Naive thymus-derived CD4-positive, alpha-beta T cell (primary cell): ENCODE data around the gene ENTPD1. TPM values are rescaled to one million over a fixed set of nuclear protein-coding genes. Genes with fewer than 3 reads are reported as not detected.
"Not testable (repeated sequence)": the region's sequence is repeated elsewhere in the genome, so short reads cannot be mapped to it uniquely, and the experiment has no call there.

Experiments used
- ATAC-seq: fragments of 150-1000 bp; cut with Tn5 transposase; 2 replicates; pipeline ENCODE4 v1.10.0; 2021; ENCODE audit warnings: mild to moderate bottlenecking, moderate library complexity
- CTCF ChIA-PET: fragments of 350-600 bp; sonication (Branson Sonifier 250); formaldehyde crosslinking; loops from one replicate; lab custom pipeline; 2021; ENCODE audit warnings: antibody characterized with exemption; lab: Charles Lee
- POLR2A ChIA-PET: fragments of 350-600 bp; sonication (Branson Sonifier 250); formaldehyde crosslinking; loops from one replicate; lab custom pipeline; 2021; ENCODE audit warnings: antibody characterized with exemption, inconsistent platforms; lab: Charles Lee
- DNase-seq, 9 donors: peaks; one replicate each; pipeline versions ENCODE4 v3.0.0 to v3.0.0-alpha.2; 2020 to 2022; ENCODE audit warnings: mixed read lengths in 1 of 9
- H3K27ac ChIP-seq: one replicate; pipeline ENCODE4 v1.7.0; 2013; ENCODE audit warnings: mild to moderate bottlenecking, low read depth, low read length, moderate library complexity
- H3K27me3 ChIP-seq, 2 donors: one replicate each; pipeline ENCODE4 v1.7.0; 2013; ENCODE audit warnings: low read length in 2 of 2, mild to moderate bottlenecking in 2 of 2, moderate library complexity in 2 of 2; ENCODE audit not compliant: control insufficient read depth in 2 of 2, insufficient read depth in 2 of 2
- H3K36me3 ChIP-seq, 3 experiments: 1 replicate in 2 of 3; 2 replicates in 1 of 3; pipeline ENCODE4 v1.7.0; 2013; ENCODE audit warnings: low read length in 3 of 3, mild to moderate bottlenecking in 3 of 3, moderate library complexity in 1 of 3; ENCODE audit not compliant: insufficient read depth in 3 of 3, control insufficient read depth in 2 of 3
- H3K4me1 ChIP-seq, 2 donors: one replicate each; pipeline ENCODE4 v1.7.0; 2013; ENCODE audit warnings: low read length in 2 of 2, mild to moderate bottlenecking in 2 of 2, moderate library complexity in 1 of 2; ENCODE audit not compliant: control insufficient read depth in 2 of 2, insufficient read depth in 2 of 2
- H3K4me3 ChIP-seq: 2 replicates; pipeline ENCODE4 v1.7.0; 2013; ENCODE audit warnings: mild to moderate bottlenecking, low read length
- H3K9me3 ChIP-seq, 3 experiments: 1 replicate in 2 of 3; 2 replicates in 1 of 3; pipeline ENCODE4 v1.7.0; 2013; ENCODE audit warnings: low read length in 3 of 3; ENCODE audit not compliant: control insufficient read depth in 2 of 3
- H3K27ac Mint-ChIP-seq, 9 donors: one replicate each; pipeline ENCODE4 v1.8.0; 2020 to 2022; ENCODE audit warnings: mixed read lengths in 9 of 9, mild to moderate bottlenecking in 8 of 9, moderate library complexity in 5 of 9, inconsistent platforms in 2 of 9
- H3K27me3 Mint-ChIP-seq, 5 donors: one replicate each; pipeline ENCODE4 v1.8.0; 2021 to 2022; ENCODE audit warnings: mixed read lengths in 5 of 5, mild to moderate bottlenecking in 1 of 5
- H3K36me3 Mint-ChIP-seq, 5 donors: one replicate each; pipeline ENCODE4 v1.8.0; 2020 to 2022; ENCODE audit warnings: mixed read lengths in 5 of 5, mild to moderate bottlenecking in 3 of 5, inconsistent platforms in 1 of 5
- H3K4me1 Mint-ChIP-seq, 7 donors: one replicate each; pipeline ENCODE4 v1.8.0; 2020 to 2022; ENCODE audit warnings: mixed read lengths in 7 of 7, mild to moderate bottlenecking in 3 of 7, inconsistent platforms in 1 of 7
- H3K4me3 Mint-ChIP-seq, 10 donors: one replicate each; pipeline ENCODE4 v1.8.0; 2020 to 2022; ENCODE audit warnings: mild to moderate bottlenecking in 10 of 10, mixed read lengths in 10 of 10, moderate library complexity in 6 of 10, inconsistent platforms in 2 of 10
- H3K9me3 Mint-ChIP-seq, 11 donors: one replicate each; pipeline ENCODE4 v1.8.0; 2020 to 2022; ENCODE audit warnings: mixed read lengths in 11 of 11, mild to moderate bottlenecking in 4 of 11, inconsistent platforms in 1 of 11, moderate library complexity in 1 of 11
- intact Hi-C, 2 donors: fragments of 100-400 bp; cut with micrococcal nuclease; formaldehyde crosslinking; loops; one replicate each; pipeline ENCODE4 v1.15.1; 2023
- polyA plus RNA-seq, 2 donors: library from polyadenylated mRNA; unstranded; fragments of 300-500 nt; fragmentation: Illumina TruSeq; gene quantifications; one replicate each; pipeline ENCODE4 v1.2.3, GENCODE V29; 2021
- total RNA-seq, 6 experiments: library from RNA in 5 of 6; stranded (reverse) in 5 of 6; gene quantifications; 1 replicate in 5 of 6; 2 replicates in 1 of 6; pipeline ENCODE4 v1.2.3 and lab custom pipeline; 2021 to 2026

The ENTPD1 gene
- total and polyA plus RNA-seq, 7 experiments from 2014 or later, result 0.21 to 28.2 (median 1.2) TPM

DNA sequence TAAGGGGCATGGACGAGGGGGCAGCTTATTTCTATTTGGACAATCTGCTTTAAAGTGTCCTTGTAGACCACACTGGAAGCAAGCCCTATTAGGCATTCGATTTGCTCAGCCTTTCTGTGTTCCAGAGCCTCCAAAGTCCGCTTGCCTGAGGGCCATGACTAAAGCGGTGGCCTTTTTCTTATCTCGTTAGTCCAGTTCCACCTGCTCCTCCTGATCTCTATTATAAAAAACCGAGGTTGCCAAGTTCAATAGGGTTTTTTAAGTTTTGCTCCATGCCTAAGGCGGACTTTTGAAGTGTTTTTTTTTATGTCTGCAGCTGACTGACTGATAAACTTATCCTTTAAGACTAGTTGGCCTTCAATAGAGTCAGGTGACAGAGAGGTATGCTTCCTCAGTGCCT lies 35.2 kb upstream of the ENTPD1 start:
- H3K9me3 ChIP-seq, H3K4me3 ChIP-seq, POLR2A ChIA-PET, CTCF ChIA-PET, H3K4me3 Mint-ChIP-seq, intact Hi-C loops, H3K36me3 Mint-ChIP-seq, DNase-seq, H3K27me3 ChIP-seq, H3K36me3 ChIP-seq, H3K27ac Mint-ChIP-seq, H3K27ac ChIP-seq, H3K4me1 ChIP-seq, ATAC-seq, H3K4me1 Mint-ChIP-seq: not testable (repeated sequence)
- peaks cover 0 to 16% (median 3%) of the 10 kb centered on the region in 11 donors for H3K9me3 Mint-ChIP-seq
- H3K27me3 Mint-ChIP-seq, result peaks cover 7 to 24% (median 11%) of the 10 kb centered on the region in 5 donors

DNA sequence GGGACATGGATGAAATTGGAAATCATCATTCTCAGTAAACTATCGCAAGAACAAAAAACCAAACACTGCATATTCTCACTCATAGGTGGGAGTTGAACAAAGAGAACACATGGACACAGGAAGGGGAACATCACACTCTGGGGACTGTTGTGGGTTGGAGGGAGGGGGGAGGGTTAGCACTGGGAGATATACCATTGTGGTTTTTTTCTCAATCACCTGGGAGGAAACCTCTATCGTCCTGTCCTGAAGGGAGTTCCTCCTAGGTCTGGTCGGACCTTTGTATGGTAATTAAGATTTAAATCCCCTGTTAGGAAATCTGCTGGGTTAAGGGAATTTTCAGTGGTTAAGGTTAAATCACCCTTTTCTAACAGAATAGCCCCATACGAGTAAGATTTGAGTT lies 33.5 kb upstream of the ENTPD1 start:
- CTCF ChIA-PET, H3K27me3 ChIP-seq, H3K36me3 Mint-ChIP-seq, H3K4me1 ChIP-seq, H3K27ac ChIP-seq, H3K4me1 Mint-ChIP-seq, H3K9me3 ChIP-seq, H3K4me3 ChIP-seq, ATAC-seq, H3K36me3 ChIP-seq, H3K4me3 Mint-ChIP-seq, POLR2A ChIA-PET, intact Hi-C loops, DNase-seq, H3K27ac Mint-ChIP-seq: not testable (repeated sequence)
- peaks cover 7 to 24% (median 11%) of the 10 kb centered on the region in 5 donors for H3K27me3 Mint-ChIP-seq
- peaks cover 0 to 16% (median 3%) of the 10 kb centered on the region in 11 donors for H3K9me3 Mint-ChIP-seq

DNA sequence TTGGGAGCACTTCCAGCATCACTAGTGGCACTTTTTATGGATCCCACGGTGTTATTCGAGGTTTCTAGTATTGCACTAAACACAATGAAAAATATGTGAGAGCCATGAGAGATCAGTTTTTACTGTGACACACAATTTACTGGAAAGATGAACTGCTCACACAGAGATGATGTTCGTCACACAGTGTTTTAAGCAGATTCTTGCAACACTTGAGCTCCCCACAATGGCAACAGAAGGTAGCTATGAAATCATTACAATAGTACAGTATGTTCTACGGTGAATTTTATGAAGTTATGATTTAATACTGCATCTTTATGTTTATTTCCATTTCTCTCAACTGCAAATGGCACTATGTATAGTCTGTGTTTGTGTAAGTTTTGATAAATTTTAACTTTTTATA lies 27.4 kb upstream of the ENTPD1 start:
- H3K4me3 ChIP-seq, result no peak overlapping the region
- DNase-seq (no peak), ATAC-seq (no peak)
- Mint-ChIP-seq H3K9me3 (peaks cover 0 to 35% (median 16%) of the 10 kb centered on the region in 11 donors), H3K36me3 (peaks cover 0 to 16% (median 0%) of the 10 kb centered on the region in 5 donors), H3K27ac (no peak overlapping the region), H3K27me3 (peaks cover 14 to 28% (median 19%) of the 10 kb centered on the region in 5 donors), H3K4me1 (no peaks in the 10 kb centered on the region), H3K4me3 (no peak overlapping the region)
- intact Hi-C loops, result no loop called here
- no peaks in the 10 kb centered on the region for H3K27me3 ChIP-seq
- peaks cover 0 to 1% (median 0%) of the 10 kb centered on the region in 3 experiments for H3K9me3 ChIP-seq
- no peaks in the 10 kb centered on the region for H3K4me1 ChIP-seq
- POLR2A ChIA-PET, result no interaction called here
- H3K27ac ChIP-seq, result no peak overlapping the region
- H3K36me3 ChIP-seq, result no peaks in the 10 kb centered on the region
- CTCF ChIA-PET, result interaction anchor here (0.6 kb wide), 1 partner anchor 29 kb away, joined by 3 read pairs; no protein-coding TSS in a partner anchor

DNA sequence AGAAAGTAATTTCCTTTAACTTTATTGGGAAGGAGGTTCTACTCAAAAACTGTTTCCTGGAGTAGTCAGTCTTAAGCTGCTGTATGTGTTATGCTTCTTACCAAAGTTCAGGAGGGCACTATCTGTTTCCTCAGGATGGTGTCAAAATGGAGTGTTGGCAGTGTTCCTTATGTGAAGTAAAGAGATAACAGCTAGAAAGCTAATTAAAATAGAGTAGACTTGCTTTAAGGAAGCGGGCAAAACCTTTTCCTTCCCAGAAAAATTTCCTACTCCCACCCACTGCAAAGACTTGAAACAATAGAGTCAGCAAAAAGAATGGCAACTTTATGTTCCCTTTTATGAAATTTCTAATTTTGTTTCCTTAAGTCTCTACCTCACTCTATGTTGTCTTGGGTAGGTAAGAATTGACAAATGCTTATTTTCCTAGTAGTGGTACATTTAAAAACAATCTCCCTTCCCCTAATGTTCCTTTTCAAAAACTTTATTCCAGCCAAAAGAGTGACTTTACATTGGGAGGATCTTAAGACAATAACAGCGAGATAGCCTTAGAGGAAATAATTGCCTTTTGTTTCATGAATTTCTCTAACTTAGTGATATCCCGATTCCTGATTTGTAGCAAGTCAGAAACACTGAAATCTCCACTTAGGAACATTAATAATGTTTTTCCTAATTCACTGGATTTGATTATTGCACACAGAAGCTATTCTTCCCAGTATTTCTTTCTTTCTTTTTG lies 26.5 kb upstream of the ENTPD1 start:
- intact Hi-C loops, result no loop called here
- no peak overlapping the region for H3K4me3 Mint-ChIP-seq
- Histone ChIP-seq H3K36me3 (no peaks in the 10 kb centered on the region), H3K27me3 (no peaks in the 10 kb centered on the region), H3K9me3 (peaks cover 0 to 6% (median 0%) of the 10 kb centered on the region in 3 experiments), H3K4me1 (no peaks in the 10 kb centered on the region), H3K27ac (no peak overlapping the region), H3K4me3 (no peak overlapping the region)
- H3K36me3 Mint-ChIP-seq, result peaks cover 0 to 15% (median 0%) of the 10 kb centered on the region in 5 donors
- no peaks in the 10 kb centered on the region for H3K4me1 Mint-ChIP-seq
- CTCF ChIA-PET, result no interaction called here
- peaks cover 0 to 45% (median 22%) of the 10 kb centered on the region in 11 donors for H3K9me3 Mint-ChIP-seq
- POLR2A ChIA-PET, result no interaction called here
- H3K27ac Mint-ChIP-seq, result no peak overlapping the region
- DNase-seq (no peak), ATAC-seq (no peak)
- peaks cover 14 to 28% (median 25%) of the 10 kb centered on the region in 5 donors for H3K27me3 Mint-ChIP-seq

DNA sequence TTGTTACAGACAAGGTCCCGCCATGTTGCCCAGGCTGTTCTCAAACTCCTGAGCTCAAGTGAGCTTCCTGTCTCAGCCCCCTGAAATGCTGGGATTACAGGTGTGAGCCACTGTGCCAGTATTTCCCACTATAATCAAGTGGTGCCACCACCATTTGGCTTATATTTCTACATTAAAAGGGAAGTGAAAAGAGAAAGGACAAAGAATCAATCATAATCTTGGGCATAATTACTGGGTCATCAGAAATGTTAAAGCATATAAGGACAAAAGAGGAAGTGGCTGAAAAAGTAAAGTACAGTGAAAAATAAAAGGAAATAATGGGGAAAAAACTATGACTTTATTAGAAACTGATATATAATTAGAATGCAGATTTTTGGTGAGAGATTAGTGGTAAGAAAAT lies 25.7 kb upstream of the ENTPD1 start:
- peaks cover 10 to 28% (median 22%) of the 10 kb centered on the region in 5 donors for H3K27me3 Mint-ChIP-seq
- Histone ChIP-seq H3K4me3 (no peak overlapping the region), H3K4me1 (no peaks in the 10 kb centered on the region), H3K27ac (no peak overlapping the region), H3K27me3 (no peaks in the 10 kb centered on the region), H3K9me3 (peaks cover 0 to 6% (median 0%) of the 10 kb centered on the region in 3 experiments), H3K36me3 (no peaks in the 10 kb centered on the region)
- no peak overlapping the region for H3K27ac Mint-ChIP-seq
- no peak overlapping the region for H3K4me3 Mint-ChIP-seq
- no peaks in the 10 kb centered on the region for H3K4me1 Mint-ChIP-seq
- intact Hi-C loops, result no loop called here
- peaks cover 0 to 43% (median 24%) of the 10 kb centered on the region in 11 donors for H3K9me3 Mint-ChIP-seq
- no peak for DNase-seq
- POLR2A ChIA-PET, result no interaction called here
- no peak for ATAC-seq
- peaks cover 0 to 12% (median 0%) of the 10 kb centered on the region in 5 donors for H3K36me3 Mint-ChIP-seq
- CTCF ChIA-PET, result no interaction called here

DNA sequence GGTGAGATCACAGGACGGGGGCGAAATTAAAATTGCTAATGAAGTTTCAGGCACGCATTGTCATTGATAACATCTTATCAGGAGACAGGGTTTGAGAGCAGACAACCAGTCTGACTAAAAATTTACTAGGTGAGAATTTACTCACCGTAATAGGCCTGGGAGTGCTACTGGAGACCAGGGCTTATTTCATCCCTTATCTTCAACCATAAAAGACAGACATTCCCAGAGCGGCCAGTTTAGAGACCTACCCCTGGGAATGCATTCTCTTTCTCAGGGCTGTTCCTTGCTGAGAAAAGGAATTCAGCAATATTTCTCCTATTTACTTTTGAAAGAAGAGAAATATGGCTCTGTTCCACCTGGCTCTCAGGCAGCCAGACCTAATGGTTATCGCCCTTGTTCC lies 23.1 kb upstream of the ENTPD1 start:
- POLR2A ChIA-PET, H3K27ac Mint-ChIP-seq: not testable (repeated sequence)

More for the DNA sequence above, 23.1 kb upstream of the ENTPD1 start:
- intact Hi-C loops, H3K4me3 ChIP-seq, CTCF ChIA-PET, H3K4me1 Mint-ChIP-seq, DNase-seq, H3K36me3 ChIP-seq, H3K27me3 ChIP-seq, H3K27ac ChIP-seq, ATAC-seq, H3K4me3 Mint-ChIP-seq, H3K9me3 ChIP-seq, H3K4me1 ChIP-seq: not testable (repeated sequence)
- Mint-ChIP-seq H3K36me3 (peaks cover 0 to 14% (median 4%) of the 10 kb centered on the region in 5 donors), H3K27me3 (peaks cover 10 to 37% (median 22%) of the 10 kb centered on the region in 5 donors), H3K9me3 (peaks cover 0 to 43% (median 24%) of the 10 kb centered on the region in 11 donors)
